SU-DHL-6 (cell line): ENCODE data around the gene NAA60.

Experiments
- H2AFZ ChIP-seq: fragments of 200-600 bp; sonication (generic); 2 replicates; pipeline ENCODE4 v1.6.1; 2014; ENCODE audit warnings: low read depth, mild to moderate bottlenecking, moderate library complexity, mixed read lengths, antibody characterized with exemption, low read length; ENCODE audit not compliant: severe bottlenecking
- H3F3A ChIP-seq: fragments of 200-600 bp; shearing (Covaris generic); 2 replicates; pipeline ENCODE4 v1.6.0; 2016; ENCODE audit warnings: antibody characterized with exemption, mild to moderate bottlenecking; ENCODE audit not compliant: insufficient read depth
- H3K27ac ChIP-seq: fragments of 200-600 bp; sonication (generic); 2 replicates; pipeline ENCODE4 v1.5.1; 2016; ENCODE audit warnings: low read depth, mild to moderate bottlenecking, low read length, moderate library complexity, mixed read lengths
- H3K27me3 ChIP-seq: fragments of 200-600 bp; sonication (generic), shearing (Covaris generic); 2 replicates; pipeline ENCODE4 v1.6.0; 2014; ENCODE audit warnings: mild to moderate bottlenecking, low read length
- H3K36me3 ChIP-seq: fragments of 200-600 bp; sonication (generic); 2 replicates; pipeline ENCODE4 v1.6.1; 2014; ENCODE audit warnings: mild to moderate bottlenecking, low read length, mixed read lengths
- H3K4me2 ChIP-seq: fragments of 300-600, 200-600 bp; shearing (Covaris generic), sonication (generic); 2 replicates; pipeline ENCODE4 v1.6.0; 2014; ENCODE audit warnings: low read length, low read depth, mild to moderate bottlenecking; ENCODE audit not compliant: poor library complexity, severe bottlenecking
- H3K4me3 ChIP-seq: fragments of 200-600 bp; sonication (generic); 2 replicates; pipeline ENCODE4 v1.5.1; 2014; ENCODE audit warnings: antibody characterized with exemption, low read length, mild to moderate bottlenecking, mixed read lengths; ENCODE audit not compliant: insufficient read depth, poor library complexity, severe bottlenecking
- H3K79me2 ChIP-seq: fragments of 200-600 bp; sonication (generic); 2 replicates; pipeline ENCODE4 v1.6.1; 2014; ENCODE audit warnings: mild to moderate bottlenecking, low read length, moderate library complexity; ENCODE audit not compliant: insufficient read depth
- H3K9ac ChIP-seq: fragments of 200-600 bp; sonication (generic); 2 replicates; pipeline ENCODE4 v1.7.0; 2014; ENCODE audit warnings: mild to moderate bottlenecking, low read length
- H3K9me2 ChIP-seq: fragments of 200-600 bp; sonication (generic); replicated peaks from 2 replicates; pipeline ENCODE4 v1.6.1; 2014; ENCODE audit warnings: low read length; ENCODE audit not compliant: insufficient read depth
- H3K9me3 ChIP-seq: fragments of 200-600 bp; sonication (generic); 2 replicates; pipeline ENCODE4 v1.6.1; 2014; ENCODE audit warnings: low read length, mixed read lengths; ENCODE audit not compliant: insufficient read depth
- H4K20me1 ChIP-seq: fragments of 200-600 bp; sonication (generic); 2 replicates; pipeline ENCODE4 v1.6.1; 2014; ENCODE audit warnings: low read depth, mild to moderate bottlenecking, antibody characterized with exemption, low read length, moderate library complexity, mixed read lengths
- CTCF ChIP-seq: fragments of 200-600 bp; sonication (generic); IDR thresholded peaks from one replicate; pipeline ENCODE4 v1.5.1; 2017; ENCODE audit warnings: antibody characterized with exemption, mild to moderate bottlenecking, low read length, moderate library complexity; ENCODE audit not compliant: insufficient read depth, poor library complexity, severe bottlenecking
- EZH2phosphoT487 ChIP-seq: fragments of 200-600 bp; sonication (generic), shearing (Covaris generic); conservative IDR thresholded peaks from 2 replicates; pipeline ENCODE4 v1.6.1; 2018; ENCODE audit warnings: mild to moderate bottlenecking, antibody characterized with exemption, low read length, moderate library complexity, mixed read lengths

The NAA60 gene

GRCh38 chr16:3520841-3521240 lies 77.4 kb downstream of the NAA60 start:
- Histone ChIP-seq H4K20me1 (no peaks in the 10 kb centered on the region), H3K79me2 (no peaks in the 10 kb centered on the region), H3K36me3 (no peaks in the 10 kb centered on the region), H3K27ac (no peak overlapping the region), H2AFZ (no peak overlapping the region), H3K27me3 (no peaks in the 10 kb centered on the region), H3K4me2 (no peak overlapping the region), H3F3A (no peaks in the 10 kb centered on the region), H3K4me3 (no peak overlapping the region), H3K9me2 (no peaks in the 10 kb centered on the region), H3K9me3 (no peaks in the 10 kb centered on the region), H3K9ac (no peak overlapping the region)
- TF ChIP-seq CTCF = no peak
- TF ChIP-seq EZH2phosphoT487 = no peak

- no peak overlapping the region for H3K4me2 ChIP-seq
- no peak overlapping the region for H3K4me3 ChIP-seq
- H2AFZ ChIP-seq = no peak overlapping the region
- H3F3A ChIP-seq = no peaks in the 10 kb centered on the region
- H3K9me2 ChIP-seq = no peaks in the 10 kb centered on the region
- no peaks in the 10 kb centered on the region for H3K9me3 ChIP-seq
- no peak overlapping the region for H3K9ac ChIP-seq
- no peaks in the 10 kb centered on the region for H4K20me1 ChIP-seq
- no peak for TF ChIP-seq CTCF
- TF ChIP-seq EZH2phosphoT487 = no peak
- H3K27ac ChIP-seq = no peak overlapping the region
- no peaks in the 10 kb centered on the region for H3K79me2 ChIP-seq
- H3K27me3 ChIP-seq = no peaks in the 10 kb centered on the region
- no peaks in the 10 kb centered on the region for H3K36me3 ChIP-seq
Observed at GRCh38 chr16:3523281-3523680, 79.8 kb downstream of the NAA60 start.

- no peaks in the 10 kb centered on the region for H3K79me2 ChIP-seq
- peaks cover 5% of the 10 kb centered on the region; the same call in 1 of the 2 replicates for H3F3A ChIP-seq
Observed at GRCh38 chr16:3525951-3526350, 82.5 kb downstream of the NAA60 start.

More at GRCh38 chr16:3525951-3526350, 82.5 kb downstream of the NAA60 start:
- no peak overlapping the region for H3K4me3 ChIP-seq
- TF ChIP-seq CTCF (no peak), EZH2phosphoT487 (no peak)
- no peaks in the 10 kb centered on the region for H3K36me3 ChIP-seq
- H3K9me3 ChIP-seq = no peaks in the 10 kb centered on the region
- no peak overlapping the region for H3K27ac ChIP-seq
- no peaks in the 10 kb centered on the region for H4K20me1 ChIP-seq
- no peak overlapping the region for H3K9ac ChIP-seq
- H2AFZ ChIP-seq = no peak overlapping the region
- H3K27me3 ChIP-seq = no peaks in the 10 kb centered on the region
- H3K9me2 ChIP-seq = no peaks in the 10 kb centered on the region
- H3K4me2 ChIP-seq = no peak overlapping the region
